ENCODE measurements around the gene SCAF11.

SCAF11 gene

GRCh38 chr12:45946435-45946834, 43.9 kb downstream of the SCAF11 start:
- no peak for TF ChIP-seq EZH2phosphoT487 (conservative IDR thresholded peaks at IDR 0.05; ENCODE audit: low read length)
- TF ChIP-seq, protein P1, sequence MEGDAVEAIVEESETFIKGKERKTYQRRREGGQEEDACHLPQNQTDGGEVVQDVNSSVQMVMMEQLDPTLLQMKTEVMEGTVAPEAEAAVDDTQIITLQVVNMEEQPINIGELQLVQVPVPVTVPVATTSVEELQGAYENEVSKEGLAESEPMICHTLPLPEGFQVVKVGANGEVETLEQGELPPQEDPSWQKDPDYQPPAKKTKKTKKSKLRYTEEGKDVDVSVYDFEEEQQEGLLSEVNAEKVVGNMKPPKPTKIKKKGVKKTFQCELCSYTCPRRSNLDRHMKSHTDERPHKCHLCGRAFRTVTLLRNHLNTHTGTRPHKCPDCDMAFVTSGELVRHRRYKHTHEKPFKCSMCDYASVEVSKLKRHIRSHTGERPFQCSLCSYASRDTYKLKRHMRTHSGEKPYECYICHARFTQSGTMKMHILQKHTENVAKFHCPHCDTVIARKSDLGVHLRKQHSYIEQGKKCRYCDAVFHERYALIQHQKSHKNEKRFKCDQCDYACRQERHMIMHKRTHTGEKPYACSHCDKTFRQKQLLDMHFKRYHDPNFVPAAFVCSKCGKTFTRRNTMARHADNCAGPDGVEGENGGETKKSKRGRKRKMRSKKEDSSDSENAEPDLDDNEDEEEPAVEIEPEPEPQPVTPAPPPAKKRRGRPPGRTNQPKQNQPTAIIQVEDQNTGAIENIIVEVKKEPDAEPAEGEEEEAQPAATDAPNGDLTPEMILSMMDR (IDR thresholded peaks at IDR 0.05; ENCODE audit: insufficient read depth, low read length, poor library complexity, severe bottlenecking) = no peak
- H3K4me2 ChIP-seq (ENCODE audit: low read depth, low read length, poor library complexity, severe bottlenecking) = no peak overlapping the region
- no peaks in the 10 kb centered on the region for H3K9me3 ChIP-seq (ENCODE audit: insufficient read depth, low read length)
- H3K9me2 ChIP-seq (replicated peaks; ENCODE audit: insufficient read depth, low read length) = no peaks in the 10 kb centered on the region
- no peak overlapping the region for H3K4me3 ChIP-seq (ENCODE audit: insufficient read depth, low read length, poor library complexity, severe bottlenecking)
- H3K9ac ChIP-seq (ENCODE audit: low read length) = no peak overlapping the region
- no peaks in the 10 kb centered on the region for H4K20me1 ChIP-seq (ENCODE audit: low read depth, low read length)
- peaks cover 34% of the 10 kb centered on the region; the same call in 1 of the 2 replicates for H3K36me3 ChIP-seq (ENCODE audit: low read length)
- H2AFZ ChIP-seq (ENCODE audit: low read depth, low read length, severe bottlenecking) = no peak overlapping the region
- H3K79me2 ChIP-seq (ENCODE audit: insufficient read depth, low read length) = no peaks in the 10 kb centered on the region
- no peak overlapping the region for H3K27ac ChIP-seq (ENCODE audit: low read depth, low read length)
- H3F3A ChIP-seq (ENCODE audit: insufficient read depth) = no peaks in the 10 kb centered on the region
- no peaks in the 10 kb centered on the region for H3K27me3 ChIP-seq (ENCODE audit: low read length)

DNA sequence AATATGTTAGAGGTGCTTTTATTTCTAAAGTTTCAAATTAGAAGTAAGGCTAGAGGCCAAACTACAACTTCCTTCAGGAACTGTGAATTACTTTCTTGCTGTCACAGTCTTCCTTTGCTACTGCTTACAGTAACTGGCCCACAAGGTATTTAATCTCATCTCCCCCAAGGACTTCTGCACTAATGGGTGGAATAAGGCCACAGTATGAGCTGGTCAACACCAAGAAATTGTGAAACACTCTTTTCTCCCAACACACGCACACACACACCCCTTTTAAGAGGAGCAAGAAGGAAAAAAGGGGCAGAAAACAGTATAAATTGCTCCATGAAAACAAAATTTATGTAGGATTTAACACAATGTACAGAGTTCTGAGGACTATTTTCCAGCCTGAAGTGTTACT, 45.6 kb downstream of the SCAF11 start:
- no peak overlapping the region for H3K9ac ChIP-seq (ENCODE audit: low read length)
- H4K20me1 ChIP-seq (ENCODE audit: low read depth, low read length) = no peaks in the 10 kb centered on the region
- H3K9me3 ChIP-seq (ENCODE audit: insufficient read depth, low read length) = no peaks in the 10 kb centered on the region
- H3K27ac ChIP-seq (ENCODE audit: low read depth, low read length) = no peak overlapping the region
- no peak overlapping the region for H2AFZ ChIP-seq (ENCODE audit: low read depth, low read length, severe bottlenecking)
- H3K4me3 ChIP-seq (ENCODE audit: insufficient read depth, low read length, poor library complexity, severe bottlenecking) = no peak overlapping the region
- H3K9me2 ChIP-seq (replicated peaks; ENCODE audit: insufficient read depth, low read length) = no peaks in the 10 kb centered on the region
- peaks cover 37% of the 10 kb centered on the region; the same call in 1 of the 2 replicates for H3K36me3 ChIP-seq (ENCODE audit: low read length)
- no peak for TF ChIP-seq EZH2phosphoT487 (conservative IDR thresholded peaks at IDR 0.05; ENCODE audit: low read length)
- TF ChIP-seq, protein P1 (IDR thresholded peaks at IDR 0.05; ENCODE audit: insufficient read depth, low read length, poor library complexity, severe bottlenecking) = no peak
- no peaks in the 10 kb centered on the region for H3K27me3 ChIP-seq (ENCODE audit: low read length)
- H3F3A ChIP-seq (ENCODE audit: insufficient read depth) = no peaks in the 10 kb centered on the region
- no peak overlapping the region for H3K4me2 ChIP-seq (ENCODE audit: low read depth, low read length, poor library complexity, severe bottlenecking)
- no peaks in the 10 kb centered on the region for H3K79me2 ChIP-seq (ENCODE audit: insufficient read depth, low read length)

GRCh38 chr12:45939759-45940158, 50.6 kb downstream of the SCAF11 start:
- no peak overlapping the region for H3K4me3 ChIP-seq (ENCODE audit: insufficient read depth, low read length, poor library complexity, severe bottlenecking)
- H3K79me2 ChIP-seq (ENCODE audit: insufficient read depth, low read length) = no peaks in the 10 kb centered on the region
- no peak overlapping the region for H2AFZ ChIP-seq (ENCODE audit: low read depth, low read length, severe bottlenecking)
- no peaks in the 10 kb centered on the region for H3K9me3 ChIP-seq (ENCODE audit: insufficient read depth, low read length)
- no peak for TF ChIP-seq EZH2phosphoT487 (conservative IDR thresholded peaks at IDR 0.05; ENCODE audit: low read length)
- TF ChIP-seq, protein P1 (IDR thresholded peaks at IDR 0.05; ENCODE audit: insufficient read depth, low read length, poor library complexity, severe bottlenecking) = no peak
- no peaks in the 10 kb centered on the region for H3K9me2 ChIP-seq (replicated peaks; ENCODE audit: insufficient read depth, low read length)
- H3K9ac ChIP-seq (ENCODE audit: low read length) = no peak overlapping the region
- H3K4me2 ChIP-seq (ENCODE audit: low read depth, low read length, poor library complexity, severe bottlenecking) = no peak overlapping the region
- H3K36me3 ChIP-seq (ENCODE audit: low read length) = peaks cover 26% of the 10 kb centered on the region; the same call in 1 of the 2 replicates
- H3K27ac ChIP-seq (ENCODE audit: low read depth, low read length) = no peak overlapping the region
- H4K20me1 ChIP-seq (ENCODE audit: low read depth, low read length) = no peaks in the 10 kb centered on the region
- no peaks in the 10 kb centered on the region for H3F3A ChIP-seq (ENCODE audit: insufficient read depth)
- no peaks in the 10 kb centered on the region for H3K27me3 ChIP-seq (ENCODE audit: low read length)

Measured in SU-DHL-6 (cell line).